ENCODE measurements around the gene SYNE2. TPM values are rescaled to one million over a fixed set of nuclear protein-coding genes. Genes with fewer than 3 reads are reported as not detected.

The SYNE2 gene
- total RNA-seq, 1 experiment from 2014 or later = 37.5 TPM

GRCh38 chr14:64098120-64098519 lies 245.3 kb downstream of the SYNE2 start:
- TF ChIP-seq SIN3A (IDR thresholded peaks at IDR 0.05; ENCODE audit: borderline replicate concordance, insufficient read depth, low read depth, low read length) = no peak
- TF ChIP-seq, protein P1, sequence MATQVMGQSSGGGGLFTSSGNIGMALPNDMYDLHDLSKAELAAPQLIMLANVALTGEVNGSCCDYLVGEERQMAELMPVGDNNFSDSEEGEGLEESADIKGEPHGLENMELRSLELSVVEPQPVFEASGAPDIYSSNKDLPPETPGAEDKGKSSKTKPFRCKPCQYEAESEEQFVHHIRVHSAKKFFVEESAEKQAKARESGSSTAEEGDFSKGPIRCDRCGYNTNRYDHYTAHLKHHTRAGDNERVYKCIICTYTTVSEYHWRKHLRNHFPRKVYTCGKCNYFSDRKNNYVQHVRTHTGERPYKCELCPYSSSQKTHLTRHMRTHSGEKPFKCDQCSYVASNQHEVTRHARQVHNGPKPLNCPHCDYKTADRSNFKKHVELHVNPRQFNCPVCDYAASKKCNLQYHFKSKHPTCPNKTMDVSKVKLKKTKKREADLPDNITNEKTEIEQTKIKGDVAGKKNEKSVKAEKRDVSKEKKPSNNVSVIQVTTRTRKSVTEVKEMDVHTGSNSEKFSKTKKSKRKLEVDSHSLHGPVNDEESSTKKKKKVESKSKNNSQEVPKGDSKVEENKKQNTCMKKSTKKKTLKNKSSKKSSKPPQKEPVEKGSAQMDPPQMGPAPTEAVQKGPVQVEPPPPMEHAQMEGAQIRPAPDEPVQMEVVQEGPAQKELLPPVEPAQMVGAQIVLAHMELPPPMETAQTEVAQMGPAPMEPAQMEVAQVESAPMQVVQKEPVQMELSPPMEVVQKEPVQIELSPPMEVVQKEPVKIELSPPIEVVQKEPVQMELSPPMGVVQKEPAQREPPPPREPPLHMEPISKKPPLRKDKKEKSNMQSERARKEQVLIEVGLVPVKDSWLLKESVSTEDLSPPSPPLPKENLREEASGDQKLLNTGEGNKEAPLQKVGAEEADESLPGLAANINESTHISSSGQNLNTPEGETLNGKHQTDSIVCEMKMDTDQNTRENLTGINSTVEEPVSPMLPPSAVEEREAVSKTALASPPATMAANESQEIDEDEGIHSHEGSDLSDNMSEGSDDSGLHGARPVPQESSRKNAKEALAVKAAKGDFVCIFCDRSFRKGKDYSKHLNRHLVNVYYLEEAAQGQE (IDR thresholded peaks at IDR 0.05; ENCODE audit: insufficient read depth in 1 of 2, low read depth in 2 of 2, low read length in 1 of 2) = no peak
- TF ChIP-seq TCF7L2 (IDR thresholded peaks at IDR 0.05; ENCODE audit: low read depth, low read length) = no peak
- no peaks in the 10 kb centered on the region for H3K9me3 ChIP-seq (ENCODE audit: control insufficient read depth, insufficient read depth, low read depth, low read length)
- H3K4me1 ChIP-seq (ENCODE audit: control insufficient read depth, insufficient read depth, low read length) = no peaks in the 10 kb centered on the region
- DNase-seq (ENCODE audit: low read depth, low spot score) (no peak), ATAC-seq (no peak)
- intact Hi-C loops (cut with micrococcal nuclease; ENCODE audit: unreplicated experiment) (no loop called here), in situ Hi-C loops (cut with HindIII; ENCODE audit: low pct_unique_long_range_greater_than_20kb, low sequenced_read_pairs) (no loop called here)
- H3K4me3 ChIP-seq (ENCODE audit: low read depth in 2 of 2, low read length in 2 of 2) = no peak overlapping the region
- no peaks in the 10 kb centered on the region for H3K27me3 ChIP-seq (ENCODE audit: control insufficient read depth, insufficient read depth, low read length)
- H3K27ac ChIP-seq (ENCODE audit: low read length) = no peak overlapping the region
- no TSS peak for BruUV-seq (replicated peaks)
- ChIA-PET CTCF (no interaction called here), POLR2A (no interaction called here)
- no peaks in the 10 kb centered on the region; the same call in 1 of the 2 replicates for H3K36me3 ChIP-seq (ENCODE audit: control insufficient read depth, insufficient read depth, low read length)

GRCh38 chr14:64107438-64107837 lies 254.6 kb downstream of the SYNE2 start:
- DNase-seq (ENCODE audit: low read depth, low spot score) = no peak
- no peaks in the 10 kb centered on the region for H3K4me1 ChIP-seq (ENCODE audit: control insufficient read depth, insufficient read depth, low read length)
- intact Hi-C loops (cut with micrococcal nuclease; ENCODE audit: unreplicated experiment) = no loop called here
- CTCF ChIA-PET = no interaction called here
- H3K9me3 ChIP-seq (ENCODE audit: control insufficient read depth, insufficient read depth, low read depth, low read length) = no peaks in the 10 kb centered on the region
- H3K27me3 ChIP-seq (ENCODE audit: control insufficient read depth, insufficient read depth, low read length) = no peaks in the 10 kb centered on the region
- no peak for ATAC-seq
- no peak overlapping the region for H3K27ac ChIP-seq (ENCODE audit: low read length)
- no peaks in the 10 kb centered on the region for H3K36me3 ChIP-seq (ENCODE audit: control insufficient read depth, insufficient read depth, low read length)
- BruUV-seq (replicated peaks) = no TSS peak
- in situ Hi-C loops (cut with HindIII; ENCODE audit: low pct_unique_long_range_greater_than_20kb, low sequenced_read_pairs) = no loop called here
- no peak overlapping the region for H3K4me3 ChIP-seq (ENCODE audit: low read depth in 2 of 2, low read length in 2 of 2)
- no peak for TF ChIP-seq POLR2AphosphoS5 (IDR thresholded peaks at IDR 0.05; ENCODE audit: low read depth, low read length)
- TF ChIP-seq TCF7L2 (IDR thresholded peaks at IDR 0.05; ENCODE audit: low read depth, low read length) = no peak
- no peak for TF ChIP-seq SIN3A (IDR thresholded peaks at IDR 0.05; ENCODE audit: borderline replicate concordance, insufficient read depth, low read depth, low read length)
- TF ChIP-seq, protein P2, sequence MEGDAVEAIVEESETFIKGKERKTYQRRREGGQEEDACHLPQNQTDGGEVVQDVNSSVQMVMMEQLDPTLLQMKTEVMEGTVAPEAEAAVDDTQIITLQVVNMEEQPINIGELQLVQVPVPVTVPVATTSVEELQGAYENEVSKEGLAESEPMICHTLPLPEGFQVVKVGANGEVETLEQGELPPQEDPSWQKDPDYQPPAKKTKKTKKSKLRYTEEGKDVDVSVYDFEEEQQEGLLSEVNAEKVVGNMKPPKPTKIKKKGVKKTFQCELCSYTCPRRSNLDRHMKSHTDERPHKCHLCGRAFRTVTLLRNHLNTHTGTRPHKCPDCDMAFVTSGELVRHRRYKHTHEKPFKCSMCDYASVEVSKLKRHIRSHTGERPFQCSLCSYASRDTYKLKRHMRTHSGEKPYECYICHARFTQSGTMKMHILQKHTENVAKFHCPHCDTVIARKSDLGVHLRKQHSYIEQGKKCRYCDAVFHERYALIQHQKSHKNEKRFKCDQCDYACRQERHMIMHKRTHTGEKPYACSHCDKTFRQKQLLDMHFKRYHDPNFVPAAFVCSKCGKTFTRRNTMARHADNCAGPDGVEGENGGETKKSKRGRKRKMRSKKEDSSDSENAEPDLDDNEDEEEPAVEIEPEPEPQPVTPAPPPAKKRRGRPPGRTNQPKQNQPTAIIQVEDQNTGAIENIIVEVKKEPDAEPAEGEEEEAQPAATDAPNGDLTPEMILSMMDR (IDR thresholded peaks at IDR 0.05) = no peak
- TF ChIP-seq, protein P1 (IDR thresholded peaks at IDR 0.05; ENCODE audit: insufficient read depth in 1 of 2, low read depth in 2 of 2, low read length in 1 of 2) = no peak
- POLR2A ChIA-PET = no interaction called here

All from Panc1 (cell line).